Amygdala (tissue), 56 donors: ENCODE measurements around the gene DAPK2.

Source experiments
- DNase-seq, 56 donors: peaks; one replicate each; lab custom pipeline; 2025; lab: John Stamatoyannopoulos, UW

Gene DAPK2

GRCh38 chr15:63879995-63880394, 166.3 kb downstream of the DAPK2 start:
- DNase-seq: no peak

- no peak for DNase-seq
Observed at GRCh38 chr15:63879211-63879610, 167.1 kb downstream of the DAPK2 start.

- no peak for DNase-seq
Observed at GRCh38 chr15:63877713-63878271, 168.5 kb downstream of the DAPK2 start.

DNA sequence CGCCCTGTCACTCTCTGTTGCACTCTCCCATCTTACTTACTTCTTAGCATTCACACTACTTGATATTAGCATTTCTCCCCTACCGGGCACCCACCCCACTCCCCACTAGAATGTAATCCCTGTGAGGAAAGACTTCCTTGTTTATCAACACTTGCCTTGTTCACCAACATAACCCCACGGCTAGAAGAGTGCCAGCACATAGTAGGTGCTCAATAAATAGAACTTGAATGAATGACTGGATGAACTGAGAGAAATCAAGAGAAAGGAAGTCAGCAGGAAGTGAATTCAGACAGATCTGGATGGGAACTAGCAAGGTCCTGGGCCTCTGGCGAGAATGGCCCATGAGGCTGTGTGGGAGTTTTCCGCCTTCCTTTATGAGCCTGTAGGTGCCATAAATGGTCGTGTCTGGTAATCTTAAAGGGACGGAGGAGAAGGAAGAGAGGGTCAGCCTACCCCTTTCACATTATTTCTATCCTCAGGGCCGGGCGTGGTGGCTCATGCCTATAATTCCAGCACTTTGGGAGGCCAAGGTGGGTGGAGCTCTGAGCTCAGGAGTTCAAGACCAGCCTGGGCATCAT, 170.1 kb downstream of the DAPK2 start:
- DNase-seq: no peak

DNA sequence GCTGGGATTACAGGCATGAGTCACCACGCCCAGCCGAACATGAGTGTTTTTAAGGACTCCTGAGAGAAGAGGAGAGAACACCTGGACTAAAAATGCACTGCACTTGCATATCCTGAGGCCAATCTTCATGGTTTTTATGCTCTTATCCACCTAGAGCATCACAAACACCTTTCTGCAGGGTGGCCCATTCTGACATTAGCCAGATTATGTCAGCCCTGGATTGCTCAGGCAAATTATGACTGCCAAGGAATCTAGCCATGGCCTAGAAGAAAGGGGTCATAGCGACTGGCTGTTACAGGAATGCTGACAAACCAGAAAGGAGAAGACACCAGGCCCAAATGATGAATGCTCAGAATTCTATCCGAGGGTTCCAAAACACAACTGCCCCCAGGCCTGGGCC, 171.7 kb downstream of the DAPK2 start:
- DNase-seq: no peak

GRCh38 chr15:63872759-63873510, 173.3 kb downstream of the DAPK2 start:
- peak in 1 of 56 donors; percentile 2 for DNase-seq

DNA sequence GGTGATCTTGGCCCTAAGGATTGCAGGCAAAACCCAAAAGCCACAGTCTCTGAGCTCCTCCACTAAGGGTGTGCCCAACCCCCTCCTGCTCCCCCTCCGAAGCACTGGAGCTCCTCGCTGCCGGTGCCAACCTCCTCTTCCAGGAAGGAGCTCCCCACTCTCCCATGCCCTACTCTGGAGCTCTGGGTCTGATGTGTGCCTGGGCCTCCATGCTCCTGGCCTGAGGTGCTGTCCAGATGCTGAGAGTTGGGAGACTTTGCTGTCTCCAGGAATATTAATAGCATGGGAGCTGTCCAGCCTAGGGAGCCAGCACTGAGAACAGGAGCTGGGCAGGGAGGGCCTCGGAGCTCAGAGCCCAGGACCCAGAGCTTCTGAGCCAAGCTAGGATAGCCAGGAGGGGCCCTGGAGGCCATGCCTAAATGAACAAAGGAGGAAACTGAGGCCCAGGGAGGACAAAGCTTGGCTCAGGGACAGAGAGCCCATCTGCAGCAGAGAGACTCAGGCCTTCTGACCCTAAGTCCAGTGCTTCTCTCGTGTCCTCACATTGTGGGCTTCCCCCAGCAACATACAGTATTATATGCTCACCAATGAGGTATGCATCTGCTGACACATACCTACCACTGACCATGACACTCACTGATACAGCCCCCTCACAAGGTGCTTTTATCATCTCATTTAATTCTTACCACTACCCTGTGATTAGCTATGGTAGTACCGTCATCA, 175.6 kb downstream of the DAPK2 start:
- DNase-seq: no peak

DNA sequence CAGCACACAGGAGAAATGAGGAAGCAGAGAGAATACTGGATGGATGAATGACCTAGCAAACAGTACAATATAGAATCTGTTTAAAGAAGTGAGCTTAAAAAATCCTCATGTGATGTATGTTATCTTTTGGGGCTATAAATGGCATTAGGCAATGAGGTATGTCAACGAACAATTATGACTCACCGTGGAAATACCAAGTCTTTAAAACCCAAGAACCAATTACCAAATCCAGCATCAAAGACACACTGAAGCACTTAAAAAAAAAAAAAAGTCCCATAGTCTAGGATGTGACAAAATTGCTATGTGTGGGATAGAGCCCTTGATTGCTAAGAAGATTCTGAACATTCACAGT, 176.3 kb downstream of the DAPK2 start:
- no peak for DNase-seq

GRCh38 chr15:63869371-63870042, 176.8 kb downstream of the DAPK2 start:
- no peak for DNase-seq

DNA sequence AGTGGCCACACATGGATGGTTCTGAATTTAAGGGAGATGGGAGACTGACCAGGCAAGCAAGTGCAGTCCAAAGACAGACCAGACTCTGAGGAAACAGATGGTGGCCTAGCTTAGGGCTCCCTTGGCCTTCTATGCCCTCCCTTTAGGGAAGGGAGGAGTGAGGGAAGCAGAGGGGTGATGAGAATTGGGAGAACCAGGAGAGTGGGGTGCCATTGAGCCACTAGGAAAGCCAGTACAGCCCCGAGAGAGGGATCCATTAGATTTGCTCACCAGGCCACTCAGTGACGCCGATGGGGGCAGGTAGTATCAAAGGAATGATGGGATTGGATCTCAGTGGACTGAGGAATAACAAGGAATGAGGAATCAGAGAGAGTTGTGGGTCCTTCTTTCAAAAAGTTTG, 182.1 kb downstream of the DAPK2 start:
- no peak for DNase-seq

- no peak for DNase-seq
Observed at GRCh38 chr15:63861946-63862517, 184.3 kb downstream of the DAPK2 start.

GRCh38 chr15:63860555-63860954, 185.7 kb downstream of the DAPK2 start:
- no peak for DNase-seq

DNA sequence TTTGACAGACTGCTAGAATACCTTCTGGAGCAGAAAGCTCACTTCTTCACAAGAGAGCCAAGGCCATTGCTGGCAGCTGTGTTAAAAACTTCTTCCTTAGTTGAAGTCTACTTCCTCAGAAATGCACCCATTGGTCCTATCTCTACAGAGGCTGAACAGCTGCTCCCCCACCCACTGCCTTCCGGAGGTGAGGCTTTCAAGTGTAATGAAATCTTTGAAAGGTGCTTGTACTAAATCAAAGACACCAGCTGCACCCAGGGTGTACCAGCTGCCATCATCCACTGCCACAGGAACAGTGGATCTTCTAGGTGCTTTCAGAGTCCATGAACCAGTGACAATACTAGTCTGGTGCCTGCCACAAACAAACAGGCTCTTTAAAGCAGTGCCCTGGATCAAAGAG, 186.1 kb downstream of the DAPK2 start:
- DNase-seq: no peak

- no peak for DNase-seq
Observed at GRCh38 chr15:63858881-63859280, 187.4 kb downstream of the DAPK2 start.

DNA sequence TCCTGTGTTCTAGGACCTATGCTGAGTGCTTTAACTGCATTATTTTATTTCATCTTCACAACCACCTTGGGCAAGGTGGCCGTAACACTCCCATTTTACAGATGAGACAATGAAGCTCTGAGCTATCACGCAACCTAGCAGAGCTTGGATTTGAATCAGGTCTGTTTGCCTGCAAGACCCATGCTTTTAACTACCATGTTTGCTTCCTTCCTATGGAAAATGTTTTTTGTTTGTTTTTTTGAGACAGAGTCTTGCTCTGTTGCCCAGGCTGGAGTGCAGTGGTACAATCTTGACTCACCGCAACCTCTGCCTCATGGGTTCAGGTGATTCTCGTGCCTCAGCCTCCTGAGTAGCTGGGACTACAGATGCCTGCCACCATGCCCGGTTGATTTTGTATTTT, 187.8 kb downstream of the DAPK2 start:
- no peak for DNase-seq

GRCh38 chr15:63857461-63857856, 188.8 kb downstream of the DAPK2 start:
- no peak for DNase-seq
